Left kidney (tissue), 2 donors: Measurements from ENCODE around the gene GLIPR1L1. TPM values are rescaled to one million over a fixed set of nuclear protein-coding genes. Genes with fewer than 3 reads are reported as not detected.
A peak's percentile ranks its signal among the peaks of the same experiment; 100 is the strongest.

Source experiments
- DNase-seq: peaks from one replicate; pipeline ENCODE4 v3.0.0-alpha.2; 2013
- polyA plus RNA-seq: library from polyadenylated mRNA; unstranded; fragments of 120-200 nt; gene quantifications from one replicate; pipeline ENCODE4 v1.2.1, GENCODE V29; 2013; ENCODE audit not compliant: insufficient read length

The GLIPR1L1 gene
- polyA plus RNA-seq, 1 donor: 0.43 TPM

DNA sequence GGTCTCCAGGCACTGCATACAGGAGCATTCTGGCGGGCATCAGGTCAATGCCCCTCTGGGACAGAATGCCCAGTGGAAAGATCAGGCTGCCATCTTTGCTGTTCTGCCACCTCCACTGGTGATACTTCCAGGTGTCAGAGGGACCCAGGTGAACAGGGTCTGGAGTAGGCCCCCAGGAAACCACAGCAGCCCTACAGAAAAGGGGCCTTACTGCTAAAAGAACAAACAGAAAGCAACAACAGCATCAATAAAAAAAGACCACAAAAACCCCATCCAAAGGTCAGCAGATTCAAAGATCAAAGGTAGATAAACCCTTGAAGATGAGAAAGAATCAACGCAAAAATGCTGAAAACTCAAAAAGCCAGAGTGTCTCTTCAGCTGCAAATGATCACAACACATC, 15.9 kb downstream of the GLIPR1L1 start:
- DNase-seq: no peak

DNA sequence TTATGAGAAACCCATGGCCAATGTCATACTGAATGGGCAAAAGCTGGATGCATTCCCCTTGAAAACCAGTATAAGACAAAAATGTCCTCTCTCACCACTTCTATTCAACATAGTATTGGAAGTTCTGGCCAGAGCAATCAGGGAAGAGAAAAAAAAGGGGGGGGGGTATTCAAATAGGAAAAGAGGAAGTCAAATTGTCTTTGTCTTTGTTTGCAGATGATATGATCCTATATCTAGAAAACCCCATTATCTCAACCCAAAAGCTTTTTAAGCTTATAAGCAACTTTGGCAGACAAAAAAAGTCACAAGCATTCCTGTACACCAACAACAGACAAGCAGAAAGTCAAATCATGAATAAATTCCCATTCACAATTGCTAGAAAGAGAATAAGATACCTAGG, 19.5 kb downstream of the GLIPR1L1 start:
- DNase-seq: no peak

- DNase-seq: no peak
Observed at GRCh38 chr12:75360920-75361319, 26.4 kb downstream of the GLIPR1L1 start.

- DNase-seq: no peak
Observed at GRCh38 chr12:75361408-75361807, 26.9 kb downstream of the GLIPR1L1 start.

DNA sequence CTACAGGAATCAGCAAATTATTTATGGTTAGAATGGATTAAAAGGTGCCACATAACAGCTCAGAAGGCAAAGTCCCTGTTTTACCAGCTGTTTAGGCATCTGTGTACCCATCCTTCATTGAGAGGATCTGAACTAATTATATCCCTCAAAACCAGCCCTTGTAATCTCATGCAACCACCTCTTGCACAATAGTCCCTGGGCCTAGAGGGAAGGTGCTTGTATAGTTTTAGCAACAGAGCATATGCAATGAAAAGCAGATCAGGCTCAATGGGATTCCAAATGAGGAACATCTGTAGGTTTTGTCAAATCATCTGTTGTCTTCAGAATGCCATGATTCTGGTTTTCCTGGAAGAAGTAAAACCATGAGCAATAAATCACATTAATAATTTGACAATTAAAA, 30.4 kb downstream of the GLIPR1L1 start:
- no peak for DNase-seq

DNA sequence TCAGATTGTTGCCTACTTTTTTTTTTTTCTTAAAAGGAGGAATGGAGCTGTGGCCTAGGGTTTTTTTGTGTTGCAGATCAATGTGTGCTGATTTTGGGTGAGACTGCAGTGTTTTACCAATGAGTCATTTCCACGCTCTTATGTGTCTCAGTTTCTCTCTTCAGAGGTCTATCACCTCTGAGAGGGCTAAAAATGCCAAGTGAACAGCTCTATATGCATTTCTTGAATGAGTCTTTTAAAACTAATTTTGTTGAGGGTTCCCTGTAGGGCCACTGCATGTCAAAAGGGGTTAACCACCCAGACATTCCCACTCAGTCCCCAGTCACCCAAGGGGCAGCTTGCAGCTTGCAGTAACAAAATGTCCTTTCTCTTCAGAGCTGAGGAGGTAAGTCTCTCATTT, 32.2 kb downstream of the GLIPR1L1 start:
- DNase-seq: no peak

- DNase-seq: no peak
Observed at GRCh38 chr12:75374971-75375370, 40.5 kb downstream of the GLIPR1L1 start.

- DNase-seq: no peak
Observed at GRCh38 chr12:75378354-75378753, 43.9 kb downstream of the GLIPR1L1 start.

DNA sequence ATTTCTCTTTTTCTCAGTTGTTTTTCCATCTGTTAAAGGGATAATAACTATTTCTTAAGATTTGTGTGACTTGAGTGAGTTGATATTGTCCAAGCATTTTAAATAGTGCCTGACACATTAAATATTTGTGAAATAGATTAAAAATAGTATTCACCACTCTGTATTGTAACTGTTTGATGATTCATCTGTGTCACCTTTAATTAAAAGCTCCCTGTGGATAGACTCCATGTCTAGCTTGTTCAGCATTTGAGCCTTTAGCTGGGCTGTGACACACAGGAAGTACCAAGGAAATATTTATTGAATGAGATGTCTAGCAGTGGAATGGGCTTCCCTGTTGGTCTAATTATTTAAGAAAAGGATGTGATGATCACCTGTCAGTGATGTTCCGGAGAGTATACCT, 54.6 kb downstream of the GLIPR1L1 start:
- no peak for DNase-seq

GRCh38 chr12:75389706-75390105, 55.2 kb downstream of the GLIPR1L1 start:
- DNase-seq: no peak

DNA sequence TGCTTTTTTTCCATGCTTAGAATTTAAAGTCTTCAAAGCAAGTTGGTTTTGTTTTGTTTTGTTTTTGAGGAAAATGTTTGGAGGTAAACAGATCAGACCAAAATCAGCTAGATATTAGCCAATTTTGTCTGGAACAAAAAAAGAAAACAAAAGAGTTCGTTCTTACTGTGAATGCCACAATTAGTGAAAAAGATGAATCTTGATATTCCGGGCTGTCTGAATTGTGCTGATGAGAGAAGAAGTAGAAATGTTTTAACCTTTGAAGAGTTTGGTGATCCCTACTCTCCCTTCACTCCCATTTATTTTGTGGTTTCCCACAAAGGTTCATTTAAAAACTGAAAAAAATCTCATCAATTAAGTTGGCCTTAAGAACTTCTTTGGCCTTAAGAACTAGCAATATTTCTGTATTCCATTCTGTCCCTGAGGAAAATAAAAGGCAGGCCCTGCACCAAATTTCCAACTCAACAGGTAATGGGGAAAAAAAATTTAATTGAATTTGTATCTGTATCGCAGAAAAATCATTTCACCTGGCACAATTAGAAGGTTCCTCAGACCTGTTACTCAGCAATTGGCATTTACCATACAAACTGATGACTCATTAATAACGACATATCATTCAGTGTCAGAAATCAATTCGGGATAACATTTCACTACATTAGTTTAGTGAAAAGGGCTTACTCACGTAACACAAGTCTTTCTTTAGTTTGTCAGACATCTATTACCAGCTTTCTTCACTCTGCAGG, 55.9 kb downstream of the GLIPR1L1 start:
- DNase-seq: no peak

- DNase-seq: peak; percentile 96
Observed at GRCh38 chr12:75390899-75391538, 56.5 kb downstream of the GLIPR1L1 start, which contains the start of gene GLIPR1L2. Gene GLIPR1L2, plus strand, starts transcription at chr12:75391089. Its CDS starts 28 bp downstream, at chr12:75391117.

DNA sequence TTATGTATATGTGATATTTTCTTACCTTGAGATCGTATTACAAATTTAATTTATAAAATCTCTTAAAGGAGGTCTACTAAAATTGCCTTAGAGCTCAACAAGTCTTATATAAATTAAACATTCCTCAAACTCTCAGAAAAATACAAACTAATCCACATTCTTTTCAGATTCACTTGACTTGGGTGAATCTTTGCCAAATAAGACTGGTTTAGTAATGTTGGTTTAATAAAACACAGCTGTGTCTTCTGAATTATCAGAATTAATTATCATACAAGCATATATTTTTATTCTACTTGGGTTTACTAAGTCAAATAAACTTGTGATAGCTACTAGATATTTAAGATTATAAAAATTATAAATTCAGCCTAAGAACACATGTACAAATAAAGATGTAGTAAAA, 69.8 kb downstream of the GLIPR1L1 start:
- no peak for DNase-seq

DNA sequence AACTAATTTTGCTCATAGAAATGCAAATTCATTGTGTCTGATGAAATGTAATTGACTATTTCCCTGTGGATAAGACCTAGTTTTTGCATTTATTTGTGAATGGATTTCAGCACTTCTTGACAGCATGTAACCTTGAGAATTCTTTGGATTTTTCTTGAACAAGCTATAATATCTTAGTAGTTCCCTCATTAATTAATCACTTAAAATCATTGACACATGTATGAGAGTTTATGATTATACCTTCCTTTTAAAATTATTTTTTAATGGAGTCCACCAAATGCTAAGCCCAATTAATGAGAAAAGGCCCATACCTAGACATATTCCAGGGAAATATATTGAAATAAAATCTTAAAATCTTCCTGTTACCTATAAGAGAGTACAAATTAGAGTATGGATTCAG, 73.2 kb downstream of the GLIPR1L1 start:
- no peak for DNase-seq

GRCh38 chr12:75409830-75410229, 75.4 kb downstream of the GLIPR1L1 start:
- DNase-seq: no peak

DNA sequence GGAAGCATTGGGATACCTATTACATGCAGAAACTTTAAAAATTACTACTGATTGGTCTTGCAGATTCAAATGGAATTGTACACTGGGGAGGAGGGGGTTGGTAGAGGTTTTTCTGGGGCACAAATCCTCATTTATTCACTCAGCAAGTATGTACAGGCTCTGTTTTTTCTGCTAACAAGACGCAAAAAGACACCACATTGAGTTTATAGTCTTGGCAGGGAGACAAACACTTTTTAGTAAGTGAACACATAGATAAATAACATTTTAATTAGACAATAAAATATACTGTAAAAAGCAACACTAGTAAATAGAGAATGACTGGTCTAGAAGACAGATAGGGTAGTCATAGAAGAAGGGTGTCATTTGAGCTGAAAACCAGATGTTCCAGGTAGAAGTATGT, 80.2 kb downstream of the GLIPR1L1 start:
- peak; percentile 17 for DNase-seq

- no peak for DNase-seq
Observed at GRCh38 chr12:75419841-75420240, 85.4 kb downstream of the GLIPR1L1 start.

Other genes with a start within 250 kb of the GLIPR1L1 start
- gene KCNC2, start 124.8 kb upstream of the GLIPR1L1 start, polyA plus RNA-seq: 0.55 TPM
- 11.5 TPM for gene CAPS2, start 4.3 kb upstream of the GLIPR1L1 start, polyA plus RNA-seq
- 2.6 TPM for gene GLIPR1L2, start 56.4 kb downstream of the GLIPR1L1 start, polyA plus RNA-seq
- gene GLIPR1, start 146.1 kb downstream of the GLIPR1L1 start, polyA plus RNA-seq: 19.4 TPM
- 104 TPM for gene KRR1, start 176.9 kb downstream of the GLIPR1L1 start, polyA plus RNA-seq